GM06990 (cell line): ENCODE results near the gene BNIP2.

Experiments
- DNase-seq: peaks from one replicate; pipeline ENCODE4 v3.0.0-alpha.2; 2011; ENCODE audit not compliant: insufficient read length; ENCODE audit errors: extremely low read depth
- H3K27me3 ChIP-seq: replicated peaks from 2 replicates; pipeline ENCODE4 v1.6.0; 2011; ENCODE audit warnings: low read length; ENCODE audit not compliant: control insufficient read depth, insufficient read depth
- H3K36me3 ChIP-seq: 2 replicates; pipeline ENCODE4 v1.5.1; 2011; ENCODE audit warnings: low read length; ENCODE audit not compliant: control insufficient read depth, insufficient read depth
- H3K4me3 ChIP-seq: replicated peaks from 2 replicates; pipeline ENCODE4 v1.5.1; 2011; ENCODE audit warnings: low read depth, mild to moderate bottlenecking, control low read depth, low read length
- CTCF ChIP-seq: IDR thresholded peaks from 2 replicates; pipeline ENCODE4 v1.5.1; 2011; ENCODE audit warnings: low read length, control low read depth, mild to moderate bottlenecking, inconsistent platforms; ENCODE audit not compliant: insufficient read depth, poor library complexity, severe bottlenecking

BNIP2 gene

GRCh38 chr15:59686389-59686788 is 2.7 kb downstream of the BNIP2 start:
- peak overlapping the region; percentile 24; the same call in 1 of the 2 replicates for H3K4me3 ChIP-seq
- H3K36me3 ChIP-seq: peaks cover 2% of the 10 kb centered on the region; the same call in 1 of the 2 replicates
- H3K27me3 ChIP-seq: no peaks in the 10 kb centered on the region
- no peak for TF ChIP-seq CTCF
- DNase-seq: peak; percentile 44

GRCh38 chr15:59685737-59686297 is 3.3 kb downstream of the BNIP2 start:
- no peak for TF ChIP-seq CTCF
- peaks cover 5% of the 10 kb centered on the region for H3K36me3 ChIP-seq
- H3K27me3 ChIP-seq: no peaks in the 10 kb centered on the region
- DNase-seq: no peak
- peak overlapping the region; percentile 12; the same call in 1 of the 2 replicates for H3K4me3 ChIP-seq

- H3K27me3 ChIP-seq: no peaks in the 10 kb centered on the region
- H3K4me3 ChIP-seq: no peak overlapping the region
- TF ChIP-seq CTCF: no peak
- no peak for DNase-seq
- peaks cover 16% of the 10 kb centered on the region for H3K36me3 ChIP-seq
Observed at GRCh38 chr15:59680870-59681269, 8.2 kb downstream of the BNIP2 start.

GRCh38 chr15:59680346-59680745 is 8.8 kb downstream of the BNIP2 start:
- H3K4me3 ChIP-seq: no peak overlapping the region
- peaks cover 16% of the 10 kb centered on the region for H3K36me3 ChIP-seq
- no peak for TF ChIP-seq CTCF
- no peaks in the 10 kb centered on the region for H3K27me3 ChIP-seq
- DNase-seq: no peak

- TF ChIP-seq CTCF: no peak
- H3K4me3 ChIP-seq: no peak overlapping the region
- peaks cover 15% of the 10 kb centered on the region for H3K36me3 ChIP-seq
- DNase-seq: no peak
- no peaks in the 10 kb centered on the region for H3K27me3 ChIP-seq
Observed at GRCh38 chr15:59678620-59679019, 10.5 kb downstream of the BNIP2 start.

- DNase-seq: no peak
- Histone ChIP-seq H3K27me3 (no peaks in the 10 kb centered on the region), H3K36me3 (peaks cover 14% of the 10 kb centered on the region), H3K4me3 (no peak overlapping the region)
- TF ChIP-seq CTCF: no peak
Observed at GRCh38 chr15:59678172-59678571, 10.9 kb downstream of the BNIP2 start.
